IMR-90 (cell line): ENCODE results near the gene CATSPER1. TPM values are rescaled to one million over a fixed set of nuclear protein-coding genes. Genes with fewer than 3 reads are reported as not detected.

Experiments used
- ATAC-seq: fragments of 200-7000 bp; cut with Tn5 transposase; 2 replicates; pipeline ENCODE4 v1.9.1; 2020; ENCODE audit warnings: low read depth, mild to moderate bottlenecking, moderate library complexity
- BruUV-seq: library from RNA; stranded (reverse); fragments of 400-500 nt; replicated peaks from 2 replicates; lab custom pipeline; 2021; lab: Mats Ljungman, UMichigan
- CTCF ChIA-PET: fragments of 300-600 bp; formaldehyde crosslinking; extraction: SDS; loops from one replicate; lab custom pipeline; 2021; ENCODE audit warnings: antibody characterized with exemption; lab: Yijun Ruan, JAX
- POLR2A ChIA-PET: fragments of 300-600 bp; sonication (Branson Sonifier 250); formaldehyde crosslinking; loops from one replicate; lab custom pipeline; 2022; ENCODE audit warnings: antibody characterized with exemption; ENCODE audit not compliant: unreplicated experiment; lab: Charles Lee
- DNase-seq: peaks from one replicate; pipeline ENCODE4 v3.0.0; 2013
- H2AFZ ChIP-seq: replicated peaks from 2 replicates; pipeline ENCODE3; 2013; ENCODE audit warnings: low read length, mild to moderate bottlenecking; ENCODE audit not compliant: poor library complexity
- H2AK5ac ChIP-seq: 2 replicates; pipeline ENCODE4 v1.6.1; 2013; ENCODE audit warnings: low read depth, low read length, inconsistent platforms
- H2AK9ac ChIP-seq: replicated peaks from 2 replicates; pipeline ENCODE3; 2013; ENCODE audit warnings: mild to moderate bottlenecking, low read depth, low read length, moderate library complexity; ENCODE audit not compliant: poor library complexity
- H2BK120ac ChIP-seq: 2 replicates; pipeline ENCODE4 v1.6.1; 2013; ENCODE audit warnings: low read depth, low read length, inconsistent platforms
- H2BK15ac ChIP-seq: 3 replicates; pipeline ENCODE4 v1.6.1; 2013; ENCODE audit warnings: low read depth, low read length, inconsistent platforms
- H2BK20ac ChIP-seq: 2 replicates; pipeline ENCODE4 v1.6.1; 2013; ENCODE audit warnings: low read depth, mild to moderate bottlenecking, inconsistent platforms, low read length, moderate library complexity
- H2BK5ac ChIP-seq: 2 replicates; pipeline ENCODE4 v1.6.1; 2013; ENCODE audit warnings: mild to moderate bottlenecking, low read depth, low read length, inconsistent platforms; ENCODE audit not compliant: poor library complexity, severe bottlenecking
- H3K14ac ChIP-seq: replicated peaks from 2 replicates; pipeline ENCODE4 v1.6.1; 2013; ENCODE audit warnings: low read depth, low read length, inconsistent platforms
- H3K18ac ChIP-seq: 2 replicates; pipeline ENCODE4 v1.6.1; 2013; ENCODE audit warnings: low read depth, low read length, control low read depth
- H3K23ac ChIP-seq: 2 replicates; pipeline ENCODE4 v1.6.1; 2013; ENCODE audit warnings: low read depth, low read length, inconsistent platforms
- H3K27ac ChIP-seq: 2 replicates; pipeline ENCODE4 v1.5.1; 2013; ENCODE audit warnings: mild to moderate bottlenecking, control low read depth, low read length; ENCODE audit not compliant: insufficient read depth
- H3K27me3 ChIP-seq: 2 replicates; pipeline ENCODE4 v1.6.1; 2013; ENCODE audit warnings: low read length; ENCODE audit not compliant: control insufficient read depth, insufficient read depth
- H3K36me3 ChIP-seq: 2 replicates; pipeline ENCODE4 v1.6.1; 2013; ENCODE audit warnings: low read length, mixed read lengths; ENCODE audit not compliant: control insufficient read depth, insufficient read depth
- H3K4ac ChIP-seq: 2 replicates; pipeline ENCODE4 v1.6.1; 2013; ENCODE audit warnings: low read depth, low read length, inconsistent platforms
- H3K4me1 ChIP-seq: 2 replicates; pipeline ENCODE4 v1.6.1; 2013; ENCODE audit warnings: low read length, mixed read lengths; ENCODE audit not compliant: control insufficient read depth, insufficient read depth
- H3K4me2 ChIP-seq: 2 replicates; pipeline ENCODE4 v1.6.1; 2013; ENCODE audit warnings: low read depth, mild to moderate bottlenecking, control low read depth, low read length, moderate library complexity
- H3K4me3 ChIP-seq: 2 replicates; pipeline ENCODE4 v1.5.1; 2013; ENCODE audit warnings: low read depth, mild to moderate bottlenecking, control low read depth, low read length, moderate library complexity; ENCODE audit not compliant: insufficient read depth
- H3K56ac ChIP-seq: 2 replicates; pipeline ENCODE4 v1.6.1; 2013; ENCODE audit warnings: low read length, inconsistent platforms; ENCODE audit not compliant: insufficient read depth; ENCODE audit errors: extremely low read depth
- H3K79me1 ChIP-seq, 2 experiments: 2 replicates each; pipeline ENCODE4 v1.6.1; 2013; ENCODE audit warnings: low read length in 2 of 2, inconsistent platforms in 1 of 2, low read depth in 1 of 2
- H3K9ac ChIP-seq: 2 replicates; pipeline ENCODE4 v1.6.1; 2013; ENCODE audit warnings: low read depth, low read length, control low read depth
- H3K9me1 ChIP-seq: 2 replicates; pipeline ENCODE4 v1.6.1; 2013; ENCODE audit warnings: low read length, inconsistent platforms; ENCODE audit not compliant: insufficient read depth
- H3K9me3 ChIP-seq: 2 replicates; pipeline ENCODE4 v1.6.1; 2013; ENCODE audit warnings: low read length; ENCODE audit not compliant: control insufficient read depth, insufficient read depth
- H4K20me1 ChIP-seq: 2 replicates; pipeline ENCODE4 v1.6.1; 2013; ENCODE audit warnings: low read length, inconsistent platforms; ENCODE audit not compliant: insufficient read depth
- H4K5ac ChIP-seq: 2 replicates; pipeline ENCODE4 v1.6.1; 2013; ENCODE audit warnings: mild to moderate bottlenecking, low read depth, low read length, control low read depth
- H4K8ac ChIP-seq, 2 experiments: 2 replicates each; pipeline ENCODE4 v1.6.1; 2013; ENCODE audit warnings: low read depth in 2 of 2, low read length in 2 of 2, control low read depth in 1 of 2, inconsistent platforms in 1 of 2
- H4K91ac ChIP-seq: 2 replicates; pipeline ENCODE4 v1.6.1; 2013; ENCODE audit warnings: low read depth, low read length, inconsistent platforms; ENCODE audit not compliant: insufficient read depth
- CEBPB ChIP-seq: IDR thresholded peaks from 2 replicates; pipeline ENCODE4 v1.6.1; 2012; ENCODE audit warnings: low read depth, low read length, improper control_type of control experiment
- CTCF ChIP-seq: conservative IDR thresholded peaks from 2 replicates; pipeline ENCODE4 v1.5.1; 2012; ENCODE audit warnings: mild to moderate bottlenecking, low read depth, low read length, improper control_type of control experiment
- FOS ChIP-seq: fragments of 150-350 bp; IDR thresholded peaks from 2 replicates; pipeline ENCODE4 v1.6.1; 2016; ENCODE audit warnings: low read depth, low read length
- POLR2A ChIP-seq: IDR thresholded peaks from 2 replicates; pipeline ENCODE4 v1.6.1; 2012; ENCODE audit warnings: mild to moderate bottlenecking, low read depth, low read length
- RCOR1 ChIP-seq: IDR thresholded peaks from 2 replicates; pipeline ENCODE4 v1.6.1; 2012; ENCODE audit warnings: mild to moderate bottlenecking, low read length, improper control_type of control experiment; ENCODE audit not compliant: insufficient replicate concordance
- RFX5 ChIP-seq: IDR thresholded peaks from 2 replicates; pipeline ENCODE4 v1.8.0; 2012; ENCODE audit warnings: low read depth, mild to moderate bottlenecking, low read length, moderate library complexity
- USF2 ChIP-seq: fragments of 150-350 bp; IDR thresholded peaks from 2 replicates; pipeline ENCODE4 v1.6.1; 2017; ENCODE audit warnings: mild to moderate bottlenecking, antibody characterized with exemption, low read length, low read depth
- WGBS, 2 experiments: methylation state at CpG; one replicate each; pipeline versions ENCODE4 v1.1.5 to v1.1.7; 2013; ENCODE audit warnings: missing lambda C conversion rate in 2 of 2; ENCODE audit not compliant: insufficient read length in 1 of 2; ENCODE audit errors: extremely low coverage in 2 of 2; 5-methylcytosine and 5-hydroxymethylcytosine counted together
- dilution Hi-C: fragments of 300-500 bp; cut with HindIII; formaldehyde crosslinking; loops from one replicate; pipeline ENCODE4 v1.14.3; 2018; ENCODE audit warnings: low sequenced_read_pairs; ENCODE audit not compliant: unreplicated experiment
- in situ Hi-C: fragments of 300-500 bp; cut with MboI; formaldehyde crosslinking; loops from 3 replicates; pipeline ENCODE4 v1.14.3; 2019; ENCODE audit warnings: low sequenced_read_pairs, inconsistent platforms, mixed read lengths
- intact Hi-C: fragments of 100-400 bp; cut with micrococcal nuclease; formaldehyde crosslinking; loops from 2 replicates; pipeline ENCODE4 v1.10.0; 2022
- polyA plus RNA-seq, 3 experiments: library from polyadenylated mRNA; depleted of rRNA; stranded (reverse); fragments of >200 nt; gene quantifications; 2 replicates each; pipeline ENCODE4 v1.2.3, GENCODE V29; 2012; ENCODE audit warnings: low replicate concordance in 1 of 3
- total RNA-seq: library from RNA; depleted of rRNA; stranded (reverse); fragments of >200 nt; gene quantifications from 2 replicates; pipeline ENCODE4 v1.2.3, GENCODE V29; 2012

CATSPER1 gene
- total and polyA plus RNA-seq, 2 of the 4 experiments (the other 2 are of a cell fraction), result 0.18 to 0.91 TPM

GRCh38 chr11:65979261-65979759, 47.0 kb downstream of the CATSPER1 start:
- no peak overlapping the region for H3K9ac ChIP-seq
- H4K91ac ChIP-seq, result no peak overlapping the region
- no peak overlapping the region for H3K4ac ChIP-seq
- WGBS, 2 experiments, result 100% methylated on average over 1 of the region's 10 CpGs; no CpG with 5 or more reads in 1 of the 2 experiments
- ATAC-seq (no peak), DNase-seq (no peak)
- no peak overlapping the region for H4K5ac ChIP-seq
- ChIA-PET CTCF (no interaction called here), POLR2A (no interaction called here)
- H2BK5ac ChIP-seq, result no peak overlapping the region
- no peak overlapping the region for H2BK120ac ChIP-seq
- H3K14ac ChIP-seq, result no peak overlapping the region
- H3K27ac ChIP-seq, result no peak overlapping the region
- dilution Hi-C loops, result no loop called here
- H3K79me1 ChIP-seq, result peaks cover 0 to 5% of the 10 kb centered on the region in 2 experiments; a peak in 1 of 4 replicates
- H3K4me3 ChIP-seq, result no peak overlapping the region
- intact Hi-C loops, result no loop called here
- no peaks in the 10 kb centered on the region for H3K9me1 ChIP-seq
- H4K20me1 ChIP-seq, result no peaks in the 10 kb centered on the region
- no peaks in the 10 kb centered on the region for H3K4me1 ChIP-seq
- no peaks in the 10 kb centered on the region for H3K27me3 ChIP-seq
- no peak overlapping the region for H2BK20ac ChIP-seq
- no peak overlapping the region for H3K23ac ChIP-seq
- no peaks in the 10 kb centered on the region for H3K9me3 ChIP-seq
- H2AK5ac ChIP-seq, result no peak overlapping the region
- no peak for TF ChIP-seq CEBPB
- no peak for TF ChIP-seq CTCF
- no peak for TF ChIP-seq POLR2A
- no peak for TF ChIP-seq RFX5
- no peak for TF ChIP-seq USF2
- TF ChIP-seq RCOR1, result no peak
- no peak for TF ChIP-seq FOS
- in situ Hi-C loops, result no loop called here
- H3K56ac ChIP-seq, result no peak overlapping the region
- H2AK9ac ChIP-seq, result no peak overlapping the region
- BruUV-seq, result no TSS peak
- no peak overlapping the region for H4K8ac ChIP-seq
- H3K4me2 ChIP-seq, result no peak overlapping the region
- no peak overlapping the region for H2AFZ ChIP-seq
- H2BK15ac ChIP-seq, result no peak overlapping the region
- H3K36me3 ChIP-seq, result peaks cover 44% of the 10 kb centered on the region
- no peak overlapping the region for H3K18ac ChIP-seq
